Activated CD8-positive, alpha-beta memory T cell treated with anti-CD3 and anti-CD28 coated beads for 36 hours (primary cell): ENCODE results near the gene NAA50. TPM values are rescaled to one million over a fixed set of nuclear protein-coding genes. Genes with fewer than 3 reads are reported as not detected.

Experiments used
- CTCF ChIA-PET: fragments of 350-600 bp; sonication (Branson Sonifier 250); formaldehyde crosslinking; loops from one replicate; lab custom pipeline; 2021; ENCODE audit warnings: antibody characterized with exemption; lab: Charles Lee
- POLR2A ChIA-PET: fragments of 350-600 bp; sonication (Branson Sonifier 250); formaldehyde crosslinking; loops from one replicate; lab custom pipeline; 2021; ENCODE audit warnings: antibody characterized with exemption; lab: Charles Lee
- total RNA-seq, 2 experiments: library from RNA; stranded (reverse); gene quantifications; one replicate each; pipeline ENCODE4 v1.2.3, GENCODE V29; 2021

Gene NAA50
- total RNA-seq: 100 to 1,000 TPM; 197 to 202 TPM

- ChIA-PET CTCF (interaction anchor here (0.6 to 1.8 kb wide), 6 partner anchors 9 to 1916 kb away, joined by 3 to 7 read pairs (median 3); partner anchors contain the start of gene USF3), POLR2A (interaction anchor here (1.6 kb wide), 1 partner anchor 50 kb away, joined by 12 read pairs; the partner anchor contains the start of gene USF3)
Observed at GRCh38 chr3:113745756-113746547, at the start of gene NAA50. TSS of gene NAA50 (minus strand) at chr3:113746249. CDS start at chr3:113745949, 300 bp downstream.

GRCh38 chr3:113795693-113796092 is 49.6 kb upstream of the NAA50 start:
- ChIA-PET POLR2A (no interaction called here), CTCF (interaction anchor here (0.6 kb wide), 1 partner anchor 51 kb away, joined by 3 read pairs; no protein-coding TSS in a partner anchor)

GRCh38 chr3:113794526-113794925 is 48.5 kb upstream of the NAA50 start:
- ChIA-PET CTCF (no interaction called here), POLR2A (no interaction called here)

GRCh38 chr3:113791381-113791780 is 45.3 kb upstream of the NAA50 start:
- POLR2A ChIA-PET: no interaction called here
- CTCF ChIA-PET: interaction anchor here (0.7 kb wide), 1 partner anchor 227 kb away, joined by 3 read pairs; no protein-coding TSS in a partner anchor

- ChIA-PET POLR2A (no interaction called here), CTCF (no interaction called here)
Observed at GRCh38 chr3:113783980-113784379, 37.9 kb upstream of the NAA50 start.

- ChIA-PET POLR2A (no interaction called here), CTCF (no interaction called here)
Observed at GRCh38 chr3:113783463-113783862, 37.4 kb upstream of the NAA50 start.

GRCh38 chr3:113776564-113776963 is 30.5 kb upstream of the NAA50 start:
- CTCF ChIA-PET: no interaction called here

GRCh38 chr3:113775516-113775915 is 29.5 kb upstream of the NAA50 start:
- ChIA-PET CTCF (no interaction called here), POLR2A (no interaction called here)

More at GRCh38 chr3:113776564-113776963, 30.5 kb upstream of the NAA50 start:
- POLR2A ChIA-PET: no interaction called here

GRCh38 chr3:113773381-113773780 is 27.3 kb upstream of the NAA50 start:
- POLR2A ChIA-PET: no interaction called here

GRCh38 chr3:113771993-113772392 is 25.9 kb upstream of the NAA50 start:
- POLR2A ChIA-PET: no interaction called here
- CTCF ChIA-PET: interaction anchor here (0.7 kb wide), 1 partner anchor 25 kb away, joined by 3 read pairs; no protein-coding TSS in a partner anchor

More at GRCh38 chr3:113773381-113773780, 27.3 kb upstream of the NAA50 start:
- CTCF ChIA-PET: no interaction called here

GRCh38 chr3:113769551-113769950 is 23.5 kb upstream of the NAA50 start:
- ChIA-PET CTCF (no interaction called here), POLR2A (no interaction called here)

- ChIA-PET POLR2A (no interaction called here), CTCF (interaction anchor here (0.6 kb wide), 1 partner anchor 144 kb away, joined by 4 read pairs; no protein-coding TSS in a partner anchor)
Observed at GRCh38 chr3:113764698-113765097, 18.6 kb upstream of the NAA50 start.

GRCh38 chr3:113758389-113759024 is 12.5 kb upstream of the NAA50 start:
- ChIA-PET CTCF (interaction anchor here (0.6 kb wide), 1 partner anchor 10 kb away, joined by 4 read pairs; no protein-coding TSS in a partner anchor), POLR2A (no interaction called here)

GRCh38 chr3:113754494-113755159 is 8.6 kb upstream of the NAA50 start:
- CTCF ChIA-PET: no interaction called here
- POLR2A ChIA-PET: no interaction called here

- CTCF ChIA-PET: interaction anchor here (0.7 kb wide), 1 partner anchor 80 kb away, joined by 4 read pairs; no protein-coding TSS in a partner anchor
- POLR2A ChIA-PET: no interaction called here
Observed at GRCh38 chr3:113753376-113753985, 7.4 kb upstream of the NAA50 start.

GRCh38 chr3:113751141-113751540 is 5.1 kb upstream of the NAA50 start:
- CTCF ChIA-PET: no interaction called here
- POLR2A ChIA-PET: no interaction called here

GRCh38 chr3:113747283-113748046 is 1.4 kb upstream of the NAA50 start:
- ChIA-PET POLR2A (interaction anchor here (0.5 to 1.6 kb wide), 3 partner anchors 20 to 1887 kb away, joined by 3 to 12 read pairs (median 7); partner anchors contain the start of gene USF3), CTCF (interaction anchor here (0.6 to 1.8 kb wide), 4 partner anchors 10 to 56 kb away, joined by 3 to 7 read pairs (median 3); no protein-coding TSS in a partner anchor)
